Activated naive CD4-positive, alpha-beta T cell treated with anti-CD3 and anti-CD28 coated beads, Interleukin-2, amount 50 U/mL, for 24 hours (primary cell): ENCODE data around the gene FOXP1.

ENCODE experiments used
- H3K27ac Mint-ChIP-seq: one replicate; pipeline ENCODE4 v1.8.0; 2021; ENCODE audit warnings: mild to moderate bottlenecking, mixed read lengths
- H3K27me3 Mint-ChIP-seq: one replicate; pipeline ENCODE4 v1.8.0; 2021; ENCODE audit warnings: mixed read lengths
- H3K36me3 Mint-ChIP-seq: one replicate; pipeline ENCODE4 v1.8.0; 2021; ENCODE audit warnings: mixed read lengths
- H3K4me1 Mint-ChIP-seq: one replicate; pipeline ENCODE4 v1.8.0; 2021; ENCODE audit warnings: mixed read lengths
- H3K4me3 Mint-ChIP-seq: one replicate; pipeline ENCODE4 v1.8.0; 2021; ENCODE audit warnings: mild to moderate bottlenecking, mixed read lengths
- H3K9me3 Mint-ChIP-seq: one replicate; pipeline ENCODE4 v1.8.0; 2021; ENCODE audit warnings: mixed read lengths

FOXP1 gene

GRCh38 chr3:71202848-71203533 is 380.5 kb downstream of the FOXP1 start:
- Mint-ChIP-seq H3K27me3 (no peaks in the 10 kb centered on the region), H3K36me3 (peaks cover 15% of the 10 kb centered on the region), H3K4me1 (peaks cover 78% of the 10 kb centered on the region), H3K4me3 (no peak overlapping the region), H3K27ac (peak overlapping the region; percentile 95), H3K9me3 (peaks cover 10% of the 10 kb centered on the region)

GRCh38 chr3:71201939-71202338 is 381.6 kb downstream of the FOXP1 start:
- no peak overlapping the region for H3K4me3 Mint-ChIP-seq
- peaks cover 77% of the 10 kb centered on the region for H3K4me1 Mint-ChIP-seq
- peaks cover 21% of the 10 kb centered on the region for H3K36me3 Mint-ChIP-seq
- no peaks in the 10 kb centered on the region for H3K27me3 Mint-ChIP-seq
- peak overlapping the region; percentile 70 for H3K27ac Mint-ChIP-seq
- peaks cover 10% of the 10 kb centered on the region for H3K9me3 Mint-ChIP-seq

GRCh38 chr3:71197841-71198565 is 385.5 kb downstream of the FOXP1 start:
- Mint-ChIP-seq H3K27me3 (no peaks in the 10 kb centered on the region), H3K27ac (peak overlapping the region; percentile 68), H3K4me3 (no peak overlapping the region), H3K9me3 (no peaks in the 10 kb centered on the region), H3K36me3 (peaks cover 21% of the 10 kb centered on the region), H3K4me1 (peaks cover 71% of the 10 kb centered on the region)

- H3K4me1 Mint-ChIP-seq: peaks cover 68% of the 10 kb centered on the region
- H3K36me3 Mint-ChIP-seq: peaks cover 28% of the 10 kb centered on the region
- no peak overlapping the region for H3K4me3 Mint-ChIP-seq
- no peaks in the 10 kb centered on the region for H3K9me3 Mint-ChIP-seq
- peak overlapping the region; percentile 89 for H3K27ac Mint-ChIP-seq
- no peaks in the 10 kb centered on the region for H3K27me3 Mint-ChIP-seq
These were observed 388.0 kb downstream of the FOXP1 start for GRCh38 chr3:71195492-71195891.

- peaks cover 32% of the 10 kb centered on the region for H3K36me3 Mint-ChIP-seq
- H3K9me3 Mint-ChIP-seq: no peaks in the 10 kb centered on the region
- peaks cover 70% of the 10 kb centered on the region for H3K4me1 Mint-ChIP-seq
- H3K27me3 Mint-ChIP-seq: no peaks in the 10 kb centered on the region
- no peak overlapping the region for H3K4me3 Mint-ChIP-seq
- no peak overlapping the region for H3K27ac Mint-ChIP-seq
These were observed 388.7 kb downstream of the FOXP1 start for GRCh38 chr3:71194785-71195184.

GRCh38 chr3:71191031-71191482 is 392.5 kb downstream of the FOXP1 start:
- Mint-ChIP-seq H3K27me3 (no peaks in the 10 kb centered on the region), H3K27ac (peak overlapping the region; percentile 77), H3K4me3 (no peak overlapping the region), H3K9me3 (peaks cover 5% of the 10 kb centered on the region), H3K36me3 (peaks cover 36% of the 10 kb centered on the region), H3K4me1 (peaks cover 90% of the 10 kb centered on the region)

GRCh38 chr3:71189480-71189879 is 394.0 kb downstream of the FOXP1 start:
- Mint-ChIP-seq H3K36me3 (peaks cover 40% of the 10 kb centered on the region), H3K27me3 (no peaks in the 10 kb centered on the region), H3K4me3 (peak overlapping the region; percentile 73), H3K4me1 (peaks cover 90% of the 10 kb centered on the region), H3K9me3 (peaks cover 5% of the 10 kb centered on the region), H3K27ac (peak overlapping the region; percentile 96)

- H3K27ac Mint-ChIP-seq: peak overlapping the region; percentile 72
- no peaks in the 10 kb centered on the region for H3K27me3 Mint-ChIP-seq
- peaks cover 85% of the 10 kb centered on the region for H3K4me1 Mint-ChIP-seq
- H3K4me3 Mint-ChIP-seq: no peak overlapping the region
- peaks cover 5% of the 10 kb centered on the region for H3K9me3 Mint-ChIP-seq
- H3K36me3 Mint-ChIP-seq: peaks cover 37% of the 10 kb centered on the region
These were observed 395.8 kb downstream of the FOXP1 start for GRCh38 chr3:71187715-71188114.

- Mint-ChIP-seq H3K27me3 (no peaks in the 10 kb centered on the region), H3K4me3 (no peak overlapping the region), H3K4me1 (peaks cover 78% of the 10 kb centered on the region), H3K9me3 (peaks cover 5% of the 10 kb centered on the region), H3K36me3 (peaks cover 37% of the 10 kb centered on the region), H3K27ac (peak overlapping the region; percentile 41)
These were observed 396.7 kb downstream of the FOXP1 start for GRCh38 chr3:71186801-71187200.

GRCh38 chr3:71185733-71186455 is 397.6 kb downstream of the FOXP1 start:
- Mint-ChIP-seq H3K4me1 (peaks cover 76% of the 10 kb centered on the region), H3K27ac (peak overlapping the region; percentile 93), H3K4me3 (peak overlapping the region; percentile 53), H3K9me3 (peaks cover 5% of the 10 kb centered on the region), H3K36me3 (peaks cover 34% of the 10 kb centered on the region), H3K27me3 (no peaks in the 10 kb centered on the region)

- Mint-ChIP-seq H3K4me1 (peaks cover 68% of the 10 kb centered on the region), H3K9me3 (peaks cover 5% of the 10 kb centered on the region), H3K27me3 (no peaks in the 10 kb centered on the region), H3K27ac (peak overlapping the region; percentile 77), H3K4me3 (no peak overlapping the region), H3K36me3 (peaks cover 34% of the 10 kb centered on the region)
These were observed 399.3 kb downstream of the FOXP1 start for GRCh38 chr3:71184252-71184651.

GRCh38 chr3:71183549-71183948 is 400.0 kb downstream of the FOXP1 start:
- Mint-ChIP-seq H3K4me3 (no peak overlapping the region), H3K4me1 (peaks cover 61% of the 10 kb centered on the region), H3K27me3 (no peaks in the 10 kb centered on the region), H3K36me3 (peaks cover 28% of the 10 kb centered on the region), H3K27ac (no peak overlapping the region), H3K9me3 (no peaks in the 10 kb centered on the region)

- no peak overlapping the region for H3K4me3 Mint-ChIP-seq
- H3K27me3 Mint-ChIP-seq: no peaks in the 10 kb centered on the region
- peaks cover 26% of the 10 kb centered on the region for H3K36me3 Mint-ChIP-seq
- H3K4me1 Mint-ChIP-seq: peaks cover 49% of the 10 kb centered on the region
- no peaks in the 10 kb centered on the region for H3K9me3 Mint-ChIP-seq
- peak overlapping the region; percentile 82 for H3K27ac Mint-ChIP-seq
These were observed 403.0 kb downstream of the FOXP1 start for GRCh38 chr3:71180524-71180923.

GRCh38 chr3:71177375-71177774 is 406.2 kb downstream of the FOXP1 start:
- H3K27ac Mint-ChIP-seq: peak overlapping the region; percentile 65
- peaks cover 52% of the 10 kb centered on the region for H3K4me1 Mint-ChIP-seq
- no peak overlapping the region for H3K4me3 Mint-ChIP-seq
- peaks cover 21% of the 10 kb centered on the region for H3K36me3 Mint-ChIP-seq
- H3K9me3 Mint-ChIP-seq: no peaks in the 10 kb centered on the region
- H3K27me3 Mint-ChIP-seq: no peaks in the 10 kb centered on the region

GRCh38 chr3:71176366-71176765 is 407.2 kb downstream of the FOXP1 start:
- no peaks in the 10 kb centered on the region for H3K27me3 Mint-ChIP-seq
- H3K4me3 Mint-ChIP-seq: no peak overlapping the region
- H3K4me1 Mint-ChIP-seq: peaks cover 56% of the 10 kb centered on the region
- peaks cover 24% of the 10 kb centered on the region for H3K36me3 Mint-ChIP-seq
- no peaks in the 10 kb centered on the region for H3K9me3 Mint-ChIP-seq
- H3K27ac Mint-ChIP-seq: peak overlapping the region; percentile 30
